ENCODE results near the gene LIX1L.
"Not testable (repeated sequence)": the region's sequence is repeated elsewhere in the genome, so short reads cannot be mapped to it uniquely, and the experiment has no call there.

Gene LIX1L

DNA sequence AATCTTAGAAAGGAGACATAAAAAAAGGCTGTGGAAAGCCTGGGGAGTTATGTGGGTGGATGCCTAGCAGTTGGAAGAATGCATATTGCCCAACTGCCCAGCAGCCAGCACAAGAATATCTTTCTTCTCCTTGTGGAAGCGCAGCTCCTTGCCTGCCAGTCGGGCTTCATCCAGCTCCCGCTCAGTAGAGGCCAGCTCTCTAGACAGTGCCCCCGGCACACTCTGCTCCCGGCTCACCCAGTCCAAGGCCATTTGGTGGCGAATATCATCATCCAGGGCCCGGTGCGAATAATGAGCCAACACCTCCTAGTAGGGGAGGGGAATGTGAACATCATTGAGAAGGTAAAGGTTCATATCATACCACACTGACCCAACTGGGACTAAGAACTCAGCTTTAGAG is 21.6 kb downstream of the LIX1L start:
- no peak for DNase-seq (ENCODE audit: low read depth)
- TF ChIP-seq, protein P1, sequence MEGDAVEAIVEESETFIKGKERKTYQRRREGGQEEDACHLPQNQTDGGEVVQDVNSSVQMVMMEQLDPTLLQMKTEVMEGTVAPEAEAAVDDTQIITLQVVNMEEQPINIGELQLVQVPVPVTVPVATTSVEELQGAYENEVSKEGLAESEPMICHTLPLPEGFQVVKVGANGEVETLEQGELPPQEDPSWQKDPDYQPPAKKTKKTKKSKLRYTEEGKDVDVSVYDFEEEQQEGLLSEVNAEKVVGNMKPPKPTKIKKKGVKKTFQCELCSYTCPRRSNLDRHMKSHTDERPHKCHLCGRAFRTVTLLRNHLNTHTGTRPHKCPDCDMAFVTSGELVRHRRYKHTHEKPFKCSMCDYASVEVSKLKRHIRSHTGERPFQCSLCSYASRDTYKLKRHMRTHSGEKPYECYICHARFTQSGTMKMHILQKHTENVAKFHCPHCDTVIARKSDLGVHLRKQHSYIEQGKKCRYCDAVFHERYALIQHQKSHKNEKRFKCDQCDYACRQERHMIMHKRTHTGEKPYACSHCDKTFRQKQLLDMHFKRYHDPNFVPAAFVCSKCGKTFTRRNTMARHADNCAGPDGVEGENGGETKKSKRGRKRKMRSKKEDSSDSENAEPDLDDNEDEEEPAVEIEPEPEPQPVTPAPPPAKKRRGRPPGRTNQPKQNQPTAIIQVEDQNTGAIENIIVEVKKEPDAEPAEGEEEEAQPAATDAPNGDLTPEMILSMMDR (IDR thresholded peaks at IDR 0.05; ENCODE audit: insufficient read depth, low read depth, low read length, missing control alignments): no peak
- no peak overlapping the region for H3K4me3 ChIP-seq (ENCODE audit: low read depth, low read length)

DNA sequence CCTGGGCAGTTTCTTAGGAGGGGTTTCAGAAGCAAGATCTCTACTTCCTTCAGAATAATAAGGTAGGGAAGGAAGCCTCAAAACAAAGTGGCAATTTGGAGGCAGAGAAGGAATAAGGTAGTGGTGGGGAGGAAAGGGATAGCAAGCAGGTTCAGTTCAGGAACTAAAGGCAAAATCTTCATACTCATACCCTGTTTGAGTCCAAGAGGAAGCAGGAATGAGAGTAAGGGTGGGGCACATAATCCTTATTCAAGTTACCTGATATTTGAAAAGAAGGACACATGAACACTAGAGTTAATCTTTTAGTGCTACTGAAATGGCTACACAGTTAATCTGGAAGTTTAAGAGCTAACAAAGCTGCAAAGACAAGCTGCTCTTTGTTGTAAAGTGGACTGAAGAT is 22.1 kb downstream of the LIX1L start:
- TF ChIP-seq, protein P1 (IDR thresholded peaks at IDR 0.05; ENCODE audit: insufficient read depth, low read depth, low read length, missing control alignments): no peak
- DNase-seq (ENCODE audit: low read depth): no peak
- H3K4me3 ChIP-seq (ENCODE audit: low read depth, low read length): no peak overlapping the region

DNA sequence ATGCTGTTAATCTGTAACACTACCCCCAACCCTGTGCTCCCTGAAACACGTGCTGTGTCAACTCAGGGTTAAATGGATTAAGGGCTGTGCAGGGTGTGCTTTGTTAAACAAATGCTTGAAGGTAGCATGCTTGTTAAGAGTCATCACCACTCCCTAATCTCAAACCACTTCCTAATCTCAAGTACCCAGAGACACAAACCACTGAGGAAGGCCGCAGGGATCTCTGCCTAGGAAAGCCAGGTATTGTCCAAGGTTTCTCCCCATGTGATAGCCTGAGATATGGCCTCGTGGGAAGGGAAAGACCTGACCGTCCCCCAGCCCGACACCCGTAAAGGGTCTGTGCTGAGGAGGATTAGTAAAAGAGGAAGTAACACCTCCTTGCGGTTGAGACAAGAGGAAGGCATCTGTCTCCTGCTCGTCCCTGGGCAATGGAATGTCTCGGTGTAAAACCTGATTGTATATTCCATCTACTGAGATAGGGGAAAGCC is 25.3 kb downstream of the LIX1L start:
- DNase-seq (ENCODE audit: low read depth): peak; percentile 49
- not testable (repeated sequence) for H3K4me3 ChIP-seq (ENCODE audit: low read depth, low read length)

DNA sequence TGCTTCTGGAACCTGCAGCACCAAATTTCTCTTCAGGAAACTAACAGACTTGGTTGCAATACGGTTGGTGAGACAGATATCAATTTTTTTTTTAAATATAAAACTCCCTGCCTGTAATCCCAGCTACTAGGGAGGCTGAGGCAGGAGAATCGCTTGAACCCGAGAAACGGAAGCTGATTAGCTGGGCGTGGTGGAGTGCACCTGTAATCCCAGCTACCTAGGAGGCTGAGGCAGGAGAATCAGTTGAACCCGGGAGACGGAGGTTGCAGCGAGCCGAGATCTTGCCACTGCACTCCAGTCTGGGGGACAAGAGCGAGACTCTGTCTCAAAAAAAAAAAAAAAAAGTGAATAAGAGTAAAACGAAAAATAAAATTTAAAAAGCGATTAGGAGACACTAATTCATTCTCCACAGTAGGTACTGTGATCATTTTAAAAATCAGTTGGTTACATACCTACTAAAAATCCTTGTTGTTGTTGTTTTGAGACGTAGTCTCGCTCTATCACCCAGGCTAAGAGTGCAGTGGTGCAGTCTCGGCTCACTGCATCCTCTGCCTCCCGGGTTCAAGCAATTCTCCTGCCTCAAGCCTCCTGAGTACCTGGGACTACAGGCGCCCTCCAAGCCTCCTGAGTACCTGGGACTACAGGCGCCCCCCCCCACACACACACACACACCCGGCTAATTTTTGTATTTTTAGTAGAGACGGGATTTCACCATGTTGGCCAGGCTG is 29.7 kb downstream of the LIX1L start:
- peak overlapping the region; percentile 96 for H3K4me3 ChIP-seq (ENCODE audit: low read depth, low read length)
- TF ChIP-seq, protein P1 (IDR thresholded peaks at IDR 0.05; ENCODE audit: insufficient read depth, low read depth, low read length, missing control alignments): no peak
- DNase-seq (ENCODE audit: low read depth): peak; percentile 47

DNA sequence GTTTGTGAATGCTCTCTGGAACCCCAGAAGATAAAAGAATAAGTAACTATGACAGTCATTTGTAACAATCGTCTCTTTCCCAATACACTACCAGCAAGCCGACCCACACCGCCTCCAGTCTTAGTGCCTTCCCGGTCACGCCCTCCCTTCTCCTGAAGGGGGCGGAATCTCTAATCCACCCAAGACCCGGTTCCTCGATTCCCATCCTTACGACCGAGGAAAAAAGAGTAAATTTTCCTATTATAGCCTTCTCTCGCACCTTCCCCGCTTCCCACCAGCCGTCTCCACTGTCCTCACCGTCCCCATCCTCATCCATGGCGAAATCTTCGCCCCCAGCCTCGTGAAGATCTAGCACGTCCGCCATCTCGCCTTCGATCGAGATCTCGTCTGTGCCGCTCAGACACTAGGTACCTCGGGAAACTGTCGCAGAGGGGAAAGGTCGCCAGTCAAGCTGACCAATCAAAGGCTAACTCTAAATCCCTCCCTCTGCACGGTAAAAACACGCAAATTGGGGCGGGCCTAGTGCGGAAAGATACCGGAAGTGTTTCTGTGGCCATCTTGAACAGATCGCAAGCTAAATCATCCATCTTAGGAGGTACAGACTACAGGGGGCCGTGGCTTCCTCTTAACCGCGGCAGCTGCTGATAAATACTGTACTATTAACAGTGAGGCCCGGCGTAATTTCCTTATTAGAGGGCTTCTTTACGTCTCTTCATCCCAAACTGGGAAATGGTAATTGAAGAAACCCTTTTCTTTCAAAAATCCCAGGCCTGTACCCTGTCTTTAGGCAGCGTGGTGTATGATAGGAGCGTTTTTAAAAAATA is 30.5 kb downstream of the LIX1L start, which contains the start of gene RBM8A:
Gene RBM8A (minus strand): TSS at position 422 of the 824 bp plus-strand sequence. CDS start 58 bp downstream, at position 364.
- H3K4me3 ChIP-seq (ENCODE audit: low read depth, low read length): peak within 1 kb of the TSS; percentile 96
- DNase-seq (ENCODE audit: low read depth): peak; percentile 99
- TF ChIP-seq, protein P1 (IDR thresholded peaks at IDR 0.05; ENCODE audit: insufficient read depth, low read depth, low read length, missing control alignments): peak; percentile 64

DNA sequence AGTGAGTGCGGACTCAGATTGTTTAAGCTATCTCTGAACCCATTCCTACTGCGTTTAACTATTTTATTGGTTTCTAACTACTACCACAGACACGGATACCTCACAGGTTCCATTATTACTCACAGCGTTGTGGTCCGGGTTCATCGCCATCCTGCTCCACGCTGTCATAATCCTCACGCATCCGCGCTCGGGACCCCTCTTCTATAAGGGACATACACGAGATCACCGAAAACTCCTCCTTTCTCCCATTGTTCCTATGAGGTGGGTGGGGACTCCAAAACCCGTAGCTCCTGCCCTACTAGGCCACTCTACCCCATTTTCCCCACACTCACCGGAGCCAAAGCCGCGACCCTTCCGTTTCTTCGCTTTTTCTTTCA is 31.1 kb downstream of the LIX1L start:
- DNase-seq (ENCODE audit: low read depth): peak; percentile 26
- TF ChIP-seq, protein P1 (IDR thresholded peaks at IDR 0.05; ENCODE audit: insufficient read depth, low read depth, low read length, missing control alignments): no peak
- H3K4me3 ChIP-seq (ENCODE audit: low read depth, low read length): peak overlapping the region; percentile 96

DNA sequence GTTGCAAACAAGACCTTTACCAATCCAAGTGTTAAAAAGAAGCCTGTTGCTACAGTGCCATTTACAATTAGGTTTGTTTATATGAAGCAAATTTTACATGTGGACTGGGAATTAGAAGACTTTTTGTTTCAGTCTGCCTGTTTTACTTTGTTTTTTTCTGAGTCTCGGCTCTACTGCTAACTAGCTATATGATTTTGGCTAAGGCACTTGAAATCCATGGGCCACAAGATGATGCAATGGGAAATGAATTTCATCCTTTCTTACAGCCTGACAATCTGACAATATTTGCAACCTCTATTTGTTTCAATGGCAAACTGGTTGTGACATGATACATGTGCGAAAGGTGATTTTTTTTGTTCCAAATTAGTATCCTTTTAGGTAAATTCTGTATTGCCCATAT is 35.6 kb downstream of the LIX1L start:
- TF ChIP-seq, protein P1 (IDR thresholded peaks at IDR 0.05; ENCODE audit: insufficient read depth, low read depth, low read length, missing control alignments): no peak
- DNase-seq (ENCODE audit: low read depth): no peak
- H3K4me3 ChIP-seq (ENCODE audit: low read depth, low read length): no peak overlapping the region

DNA sequence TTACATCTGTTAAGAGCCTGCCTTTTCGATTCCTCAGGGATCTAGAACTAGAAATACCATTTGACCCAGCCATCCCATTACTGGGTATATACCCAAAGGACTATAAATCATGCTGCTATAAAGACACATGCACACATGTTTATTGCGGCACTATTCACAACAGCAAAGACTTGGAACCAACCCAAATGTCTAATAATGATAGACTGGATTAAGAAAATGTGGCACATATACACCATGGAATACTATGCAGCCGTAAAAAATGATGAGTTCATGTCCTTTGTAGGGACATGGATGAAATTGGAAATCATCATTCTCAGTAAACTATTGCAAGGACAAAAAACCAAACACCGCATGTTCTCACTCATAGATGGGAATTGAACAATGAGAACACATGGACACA is 37.5 kb downstream of the LIX1L start:
- H3K4me3 ChIP-seq (ENCODE audit: low read depth, low read length); DNase-seq (ENCODE audit: low read depth): not testable (repeated sequence)
